C4-2B (cell line): ENCODE results near the gene PTGES.

ENCODE experiments used
- CTCF ChIP-seq: fragments of 450-650 bp; conservative IDR thresholded peaks from 2 replicates; pipeline ENCODE4 v1.5.1; 2017; ENCODE audit warnings: mild to moderate bottlenecking
- ZFX ChIP-seq: fragments of 450-650 bp; IDR thresholded peaks from 2 replicates; pipeline ENCODE4 v1.6.1; 2017

GRCh38 chr9:129726322-129727160 lies 26.3 kb downstream of the PTGES start:
- TF ChIP-seq CTCF (peak; percentile 98), ZFX (no peak)
